ENCODE measurements around the gene KRT85.
"Not testable (repeated sequence)": the region's sequence is repeated elsewhere in the genome, so short reads cannot be mapped to it uniquely, and the experiment has no call there.

KRT85 gene

DNA sequence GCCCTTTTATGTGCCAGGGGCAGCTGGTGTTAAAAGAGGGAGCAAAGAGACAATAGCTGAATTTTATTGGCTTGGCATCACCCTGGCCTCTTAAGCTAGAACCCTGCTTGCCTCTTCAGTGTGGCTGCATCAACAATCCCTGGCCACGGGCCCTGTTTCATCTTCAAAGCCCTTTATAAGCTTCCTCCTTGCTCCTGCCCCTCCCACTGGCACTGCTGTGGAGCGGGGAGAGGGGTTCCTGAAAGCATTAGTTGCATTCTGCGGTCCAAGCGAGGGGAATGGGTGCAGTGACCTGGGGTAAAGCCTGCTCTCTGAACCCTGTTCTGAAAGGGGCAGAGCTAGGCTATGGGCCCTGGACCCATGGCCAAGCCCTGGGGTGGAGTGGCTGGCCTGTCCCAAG, 45.9 kb downstream of the KRT85 start:
- DNase-seq = no peak

DNA sequence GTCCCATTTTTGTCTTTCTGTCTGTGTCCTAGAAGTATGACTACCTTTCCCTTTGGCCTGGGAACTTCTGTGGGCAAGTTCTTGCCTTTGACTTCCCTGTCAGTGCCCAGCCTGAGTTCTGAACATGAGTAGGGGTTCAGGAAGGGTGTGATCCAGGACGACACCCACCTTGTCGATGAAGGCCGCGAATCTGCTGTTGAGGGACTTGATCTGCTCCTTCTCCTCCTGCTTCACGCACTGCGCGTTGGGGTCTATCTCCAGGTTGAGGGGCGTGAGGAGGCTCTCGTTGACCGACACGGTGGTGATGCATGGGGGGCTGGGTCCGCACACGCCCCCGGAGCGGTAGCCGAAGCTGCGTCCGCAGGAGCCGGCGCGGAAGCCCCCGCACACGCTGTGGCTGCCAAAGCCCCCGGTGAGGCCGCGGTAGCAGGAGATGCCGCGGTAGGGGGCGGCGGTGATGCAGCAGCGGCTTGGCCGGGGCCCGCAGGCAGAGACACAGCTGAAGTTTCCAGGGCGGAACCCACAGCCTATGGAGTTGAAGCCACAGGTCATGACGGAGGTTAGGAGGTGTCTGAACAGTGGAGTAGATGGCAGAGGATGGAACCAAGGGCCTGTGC, 46.4 kb downstream of the KRT85 start, which contains the start of gene KRT83:
KRT83 (minus strand) TSS at position 615 of the 617 bp plus-strand sequence; CDS start at position 552, 63 bp downstream.
- DNase-seq = no peak

DNA sequence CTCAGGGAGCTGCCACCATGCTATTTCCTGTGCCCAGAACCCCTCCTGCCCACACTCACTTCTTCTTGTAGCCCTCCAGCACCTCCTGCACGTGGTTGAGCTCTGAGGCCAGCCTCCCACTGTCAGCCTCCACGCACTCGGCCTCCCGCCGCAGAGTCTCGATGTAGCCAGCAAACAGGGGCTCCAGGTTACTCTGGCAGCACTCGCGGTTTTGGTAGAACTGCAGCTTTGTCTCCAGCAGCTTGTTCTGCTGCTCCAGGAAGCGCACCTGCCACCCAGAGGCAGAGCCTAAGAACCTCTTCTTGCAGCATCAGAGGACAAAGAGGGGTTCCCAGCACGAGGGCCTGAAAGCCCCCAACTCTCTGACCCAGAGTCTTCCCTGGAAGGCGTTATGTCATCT, 48.2 kb downstream of the KRT85 start:
- no peak for DNase-seq

DNA sequence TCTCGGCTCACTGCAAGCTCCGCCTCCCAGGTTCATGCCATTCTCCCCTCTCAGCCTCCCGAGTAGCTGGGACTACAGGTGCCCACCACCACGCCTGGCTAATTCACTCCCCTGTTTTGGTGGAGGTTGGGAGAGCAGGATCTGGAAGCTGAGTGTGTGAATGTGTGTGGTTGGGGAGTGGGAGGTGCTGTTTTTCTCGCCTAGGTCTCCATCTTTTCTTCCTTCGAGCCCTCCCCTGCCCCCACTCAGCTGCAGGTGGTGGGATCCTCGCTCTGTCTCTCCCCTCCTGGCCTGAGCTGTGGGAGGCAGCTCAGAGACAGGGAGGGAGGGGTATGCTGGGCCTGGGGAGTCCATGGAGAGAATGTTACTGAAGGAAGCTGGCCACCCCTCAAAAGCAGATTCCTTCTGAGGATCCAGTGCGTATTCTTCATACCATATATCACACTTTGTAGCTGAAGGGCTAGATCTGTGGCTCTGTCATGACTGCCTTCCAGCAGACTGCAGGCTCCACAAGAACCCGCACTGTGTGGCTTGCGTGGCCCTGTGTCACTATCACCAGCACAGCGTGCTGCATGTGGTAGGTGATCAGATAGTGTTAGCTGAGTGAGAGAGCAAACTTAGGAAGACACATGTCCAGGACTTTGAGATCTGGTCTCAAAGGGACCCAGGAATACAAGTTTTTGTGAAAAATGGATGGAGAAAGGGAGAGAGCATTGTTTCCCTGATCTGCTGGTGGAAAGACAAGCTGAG, 48.9 kb downstream of the KRT85 start:
- no peak for DNase-seq

DNA sequence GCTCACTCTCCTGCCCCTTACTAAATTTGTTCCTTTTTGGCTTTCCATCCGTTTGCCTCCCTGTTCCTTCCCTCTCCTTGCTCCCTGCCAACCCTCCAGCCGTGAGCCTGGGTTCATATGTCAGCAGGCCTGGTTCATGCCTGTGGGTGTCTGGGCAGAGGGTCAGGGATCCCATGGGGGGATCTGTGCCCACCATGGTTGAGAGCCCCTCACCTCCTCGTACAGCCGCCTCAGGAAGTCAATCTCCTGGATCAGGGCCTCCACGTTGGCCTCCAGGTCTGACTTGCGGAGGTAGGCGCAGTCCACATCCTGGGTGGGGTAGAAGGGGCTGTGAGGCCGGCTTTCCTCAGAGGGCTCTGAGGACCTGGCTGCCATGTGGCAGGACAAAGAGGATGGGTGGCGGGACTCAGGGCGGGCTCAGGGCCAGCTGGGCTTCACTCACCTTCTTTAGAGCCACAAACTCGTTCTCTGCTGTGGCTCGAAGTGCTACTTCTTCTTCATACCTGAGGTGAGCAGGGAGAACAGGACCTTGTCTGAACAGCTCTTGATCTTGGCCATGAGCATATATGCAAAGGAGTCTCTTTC, 49.7 kb downstream of the KRT85 start:
- no peak for DNase-seq

DNA sequence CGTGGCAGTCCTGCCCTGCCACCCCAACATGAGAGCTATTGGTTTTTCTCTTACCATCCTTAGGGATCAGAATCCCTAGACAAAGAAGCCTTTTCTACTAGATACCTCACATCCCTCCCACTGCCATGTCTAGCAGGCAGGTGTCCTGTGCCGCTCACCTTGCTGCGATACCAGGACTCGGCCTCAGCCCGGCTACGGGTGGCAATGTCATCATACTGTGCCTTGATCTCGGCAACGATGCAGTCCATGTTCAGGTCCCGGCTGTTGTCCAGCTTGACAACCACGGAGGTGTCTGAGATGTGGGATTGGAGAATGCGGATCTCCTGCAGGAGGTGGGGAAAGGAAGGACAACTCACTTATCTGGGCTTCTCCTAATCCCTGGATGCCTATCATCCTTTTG, 50.6 kb downstream of the KRT85 start:
- no peak for DNase-seq

DNA sequence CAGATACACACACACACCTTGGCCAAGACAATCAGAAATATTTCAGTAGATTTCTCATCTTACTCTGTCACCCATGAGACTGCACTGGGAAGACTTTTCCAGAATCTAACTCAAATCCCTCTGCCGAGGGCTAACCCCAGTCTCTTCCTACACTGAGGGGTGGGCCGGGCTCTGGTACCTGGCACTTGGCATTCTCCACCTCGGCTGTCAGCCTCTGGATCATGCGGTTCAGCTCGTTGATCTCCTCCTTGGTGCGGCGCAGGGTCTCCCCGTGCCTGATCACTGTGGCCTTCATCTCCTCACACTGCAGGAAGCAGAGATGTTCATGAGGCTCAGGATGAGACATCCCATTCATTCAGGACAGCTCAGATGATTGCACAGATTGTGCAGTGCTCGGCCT, 51.0 kb downstream of the KRT85 start:
- DNase-seq = no peak

DNA sequence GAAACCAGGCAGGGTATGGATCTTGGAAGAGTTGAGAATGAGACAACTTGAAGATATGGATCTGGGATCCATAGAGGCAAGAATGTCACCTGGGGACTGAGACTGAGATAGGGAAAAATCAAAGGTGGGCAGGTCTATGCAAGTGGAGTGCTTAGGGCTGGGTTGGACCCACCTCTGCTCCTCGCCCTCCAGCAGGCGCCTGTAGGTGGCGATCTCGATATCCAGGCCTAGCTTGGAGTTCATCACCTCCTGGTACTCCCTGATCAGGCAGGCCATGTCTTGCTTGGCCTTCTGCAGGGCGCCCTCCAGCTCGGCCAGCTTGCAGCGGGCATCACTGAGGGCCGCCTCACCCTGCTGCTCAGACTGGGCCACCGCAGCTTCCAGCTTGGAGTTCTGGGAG, 51.6 kb downstream of the KRT85 start:
- DNase-seq = not testable (repeated sequence)

DNA sequence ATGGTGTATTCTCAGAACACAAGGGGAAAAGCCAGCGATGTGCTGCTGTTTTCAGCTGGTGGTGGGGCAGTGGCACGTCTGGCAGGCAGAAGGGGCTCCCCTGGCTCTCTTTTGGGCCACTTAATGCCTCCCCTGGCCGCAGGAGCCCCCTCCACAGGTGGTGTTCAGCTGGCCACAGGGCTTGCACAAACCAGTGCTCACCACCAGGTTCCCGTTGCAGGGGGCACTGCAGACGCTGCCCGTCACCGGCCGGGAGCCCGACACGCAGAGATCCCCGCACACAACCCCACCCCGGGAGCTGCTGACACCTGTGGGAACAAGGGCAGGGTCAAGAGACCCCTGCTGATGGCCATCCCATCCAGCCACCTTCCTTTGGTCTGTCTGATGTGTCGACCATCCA, 52.8 kb downstream of the KRT85 start:
- DNase-seq = no peak

DNA sequence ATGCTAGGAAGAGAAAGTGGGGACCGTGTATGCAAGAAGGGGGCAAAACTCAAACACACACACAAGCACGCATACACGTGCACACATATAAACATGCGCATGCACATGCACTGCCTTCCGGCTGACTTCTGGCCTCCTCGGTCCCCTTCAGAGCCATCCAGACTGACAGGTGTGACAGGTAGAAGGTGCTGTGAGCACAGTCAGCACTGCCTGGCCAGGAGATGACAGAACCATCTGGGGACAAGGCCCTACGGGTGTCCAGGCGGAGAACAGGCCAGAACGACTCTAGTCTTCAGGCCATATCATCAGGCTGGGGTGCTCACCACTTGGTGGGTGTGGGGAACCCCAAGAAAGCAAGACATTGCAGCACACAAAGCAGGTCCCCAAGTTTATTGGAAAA, 53.4 kb downstream of the KRT85 start:
- DNase-seq = no peak

DNA sequence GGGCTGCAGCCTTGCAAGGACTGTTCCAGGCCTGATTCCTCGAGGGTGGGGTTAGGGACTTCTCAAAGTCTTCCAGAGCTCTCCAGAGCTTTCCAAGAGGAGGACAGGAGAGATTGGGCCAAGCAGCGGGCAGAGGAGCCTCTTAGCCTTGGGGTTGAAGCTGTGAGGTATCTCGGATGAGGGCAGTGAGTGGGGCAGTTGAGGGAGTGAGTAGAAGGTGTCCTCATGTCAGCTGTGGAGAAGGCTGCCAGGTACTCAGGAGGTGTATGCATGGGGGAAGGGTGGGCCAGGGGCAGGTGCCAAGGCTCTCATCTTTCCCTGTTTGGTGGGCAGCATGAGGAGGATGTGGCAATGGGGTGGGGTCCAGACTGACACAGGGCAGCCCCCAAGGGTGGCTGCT, 53.8 kb downstream of the KRT85 start:
- no peak for DNase-seq

DNA sequence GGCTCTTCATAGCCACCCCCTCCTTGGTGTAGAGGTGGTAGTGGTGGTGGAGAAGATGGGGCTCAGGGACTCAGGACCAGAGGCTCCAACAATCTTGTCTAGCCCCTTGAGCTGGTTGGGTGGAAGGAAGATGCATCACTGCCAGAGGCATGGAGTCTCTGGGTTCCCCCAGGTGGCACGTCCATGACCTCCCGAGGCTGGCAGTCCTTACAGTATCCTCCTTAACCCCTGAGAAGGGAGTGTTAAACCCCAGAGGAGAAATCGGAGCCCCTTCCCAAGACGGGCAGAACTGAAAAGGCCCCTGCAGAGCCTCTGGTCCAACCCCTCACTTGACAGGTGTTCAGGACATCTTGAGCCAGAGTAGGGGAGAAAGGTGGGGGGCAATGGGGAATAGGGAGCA, 55.2 kb downstream of the KRT85 start:
- DNase-seq = no peak

DNA sequence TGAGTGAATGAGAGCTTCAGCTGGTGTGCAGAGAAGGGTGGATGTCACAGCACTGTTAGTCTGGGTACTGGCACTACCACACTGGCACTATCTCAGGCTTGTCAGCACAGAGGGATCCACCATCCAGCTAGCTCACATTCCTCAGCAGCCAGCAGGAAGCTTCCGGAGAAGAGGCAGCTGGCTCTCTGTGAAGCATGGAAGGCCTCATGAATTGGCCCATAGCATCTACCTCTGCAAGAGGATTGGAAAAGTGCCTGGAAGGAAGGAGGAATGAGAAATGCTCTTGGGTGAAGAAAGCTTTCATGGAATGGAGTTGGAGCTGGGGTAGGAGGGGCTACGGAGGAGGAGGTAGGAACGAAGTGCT, 56.0 kb downstream of the KRT85 start:
- DNase-seq = no peak

DNA sequence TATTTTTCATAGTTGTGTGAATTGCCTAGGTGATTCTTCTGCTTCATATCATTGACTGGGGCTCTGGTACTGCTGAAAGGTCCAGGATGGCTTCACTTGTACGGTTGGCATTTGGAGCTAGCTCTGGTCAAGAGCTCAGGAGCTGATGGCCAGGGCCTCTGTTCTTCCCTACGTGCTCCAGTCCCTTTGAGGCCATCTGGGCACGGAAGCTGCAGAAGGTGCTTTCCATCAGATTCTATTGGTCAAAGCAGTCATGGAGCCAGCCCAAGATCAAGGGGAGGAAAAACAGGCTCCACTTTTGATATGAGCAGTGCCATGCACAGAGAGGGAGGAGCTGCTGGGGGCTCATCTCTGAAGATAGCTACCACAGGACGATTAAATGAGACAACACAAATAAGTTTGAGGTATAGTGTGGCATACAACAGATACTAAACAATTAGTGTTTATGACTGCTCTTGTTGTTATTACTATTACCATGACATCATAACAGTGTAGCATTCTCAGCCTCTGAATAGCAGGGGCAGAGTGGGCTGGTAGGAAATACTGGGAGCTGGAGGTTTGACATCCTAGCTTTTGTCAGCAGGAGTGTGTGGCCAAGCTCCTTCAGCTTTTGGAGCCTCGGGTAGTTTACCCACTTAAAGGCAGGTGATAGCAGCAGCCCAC, 56.5 kb downstream of the KRT85 start:
- DNase-seq = no peak

All from activated T-cell treated with anti-CD3 and anti-CD28 coated beads for 4 hours (primary cell).